NCI-H510A treated with DMSO at 0.1 percent for 48 hours (cell line): ENCODE results near the gene AACS.
"Not testable (repeated sequence)": the region's sequence is repeated elsewhere in the genome, so short reads cannot be mapped to it uniquely, and the experiment has no call there.

Experiments
- DNase-seq: peaks from one replicate; lab custom pipeline; 2025; lab: John Stamatoyannopoulos, UW

The AACS gene

GRCh38 chr12:125124320-125124966, 59.2 kb downstream of the AACS start:
- DNase-seq = peak; percentile 52

- DNase-seq = no peak
These were observed 60.0 kb downstream of the AACS start for GRCh38 chr12:125125271-125125670.

- DNase-seq = no peak
These were observed 63.4 kb downstream of the AACS start for GRCh38 chr12:125128439-125129178.

GRCh38 chr12:125129179-125129571, 63.9 kb downstream of the AACS start:
- DNase-seq = no peak

GRCh38 chr12:125129591-125130255, 64.5 kb downstream of the AACS start:
- no peak for DNase-seq

GRCh38 chr12:125131958-125132357, 66.7 kb downstream of the AACS start:
- no peak for DNase-seq

- no peak for DNase-seq
These were observed 67.6 kb downstream of the AACS start for GRCh38 chr12:125132698-125133400.

- DNase-seq = no peak
These were observed 68.4 kb downstream of the AACS start for GRCh38 chr12:125133616-125134015.

- no peak for DNase-seq
These were observed 69.3 kb downstream of the AACS start for GRCh38 chr12:125134576-125134975.

- DNase-seq = no peak
These were observed 70.7 kb downstream of the AACS start for GRCh38 chr12:125135906-125136305.

- no peak for DNase-seq
These were observed 71.5 kb downstream of the AACS start for GRCh38 chr12:125136702-125137101.

GRCh38 chr12:125137766-125138344, 72.6 kb downstream of the AACS start:
- no peak for DNase-seq

GRCh38 chr12:125140279-125141209, 75.3 kb downstream of the AACS start:
- no peak for DNase-seq

- not testable (repeated sequence) for DNase-seq
These were observed 76.0 kb downstream of the AACS start for GRCh38 chr12:125141210-125141573.

- DNase-seq = no peak
These were observed 77.4 kb downstream of the AACS start for GRCh38 chr12:125142601-125143000.

GRCh38 chr12:125143491-125143890, 78.3 kb downstream of the AACS start:
- DNase-seq = no peak

- DNase-seq = no peak
These were observed 80.0 kb downstream of the AACS start for GRCh38 chr12:125145196-125145595.

- no peak for DNase-seq
These were observed 83.1 kb downstream of the AACS start for GRCh38 chr12:125148316-125148715.

GRCh38 chr12:125149160-125150108, 84.2 kb downstream of the AACS start:
- DNase-seq = no peak

GRCh38 chr12:125151284-125151683, 86.0 kb downstream of the AACS start:
- no peak for DNase-seq
